GM12874 (cell line): Measurements from ENCODE around the gene IL16.

ENCODE experiments used
- CTCF ChIP-seq: IDR thresholded peaks from 2 replicates; pipeline ENCODE4 v1.5.1; 2011; ENCODE audit warnings: low read depth, mild to moderate bottlenecking, control low read depth, low read length, moderate library complexity; ENCODE audit not compliant: insufficient read depth

Gene IL16

GRCh38 chr15:81268340-81268739 is 71.7 kb downstream of the IL16 start:
- TF ChIP-seq CTCF, result no peak

GRCh38 chr15:81268881-81269601 is 72.4 kb downstream of the IL16 start:
- no peak for TF ChIP-seq CTCF

GRCh38 chr15:81270188-81270587 is 73.5 kb downstream of the IL16 start:
- TF ChIP-seq CTCF, result no peak

- no peak for TF ChIP-seq CTCF
Measured at GRCh38 chr15:81270781-81271491, 74.3 kb downstream of the IL16 start.

GRCh38 chr15:81271761-81272644 is 75.3 kb downstream of the IL16 start:
- TF ChIP-seq CTCF, result no peak

GRCh38 chr15:81273200-81273599 is 76.5 kb downstream of the IL16 start:
- TF ChIP-seq CTCF, result no peak

GRCh38 chr15:81273855-81274254 is 77.2 kb downstream of the IL16 start:
- TF ChIP-seq CTCF, result no peak
